ENCODE results near the gene LPP.

LPP gene

DNA sequence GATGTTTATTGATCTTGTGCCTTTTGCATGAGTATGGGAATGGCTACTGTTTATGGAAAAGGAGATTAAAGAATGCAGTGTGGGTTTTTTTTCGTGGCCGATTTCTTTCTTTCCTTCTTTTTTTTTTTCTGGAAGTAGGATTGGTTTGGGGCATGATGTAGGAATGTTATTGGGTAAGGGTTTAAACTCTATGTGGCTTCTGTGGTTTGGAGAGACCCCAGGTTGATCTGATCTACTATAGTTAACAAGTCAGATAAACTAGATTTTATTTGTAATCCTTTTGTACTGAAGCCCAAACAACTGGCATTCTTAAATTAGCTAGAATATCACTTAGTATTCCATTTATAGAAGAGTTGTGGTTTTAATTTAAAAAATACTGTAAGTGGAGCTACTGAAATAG lies 304.8 kb downstream of the LPP start:
- H3K27ac ChIP-seq = no peak overlapping the region
- TF ChIP-seq ZFX (IDR thresholded peaks at IDR 0.05; ENCODE audit: borderline replicate concordance) = no peak
- TF ChIP-seq, protein P1, sequence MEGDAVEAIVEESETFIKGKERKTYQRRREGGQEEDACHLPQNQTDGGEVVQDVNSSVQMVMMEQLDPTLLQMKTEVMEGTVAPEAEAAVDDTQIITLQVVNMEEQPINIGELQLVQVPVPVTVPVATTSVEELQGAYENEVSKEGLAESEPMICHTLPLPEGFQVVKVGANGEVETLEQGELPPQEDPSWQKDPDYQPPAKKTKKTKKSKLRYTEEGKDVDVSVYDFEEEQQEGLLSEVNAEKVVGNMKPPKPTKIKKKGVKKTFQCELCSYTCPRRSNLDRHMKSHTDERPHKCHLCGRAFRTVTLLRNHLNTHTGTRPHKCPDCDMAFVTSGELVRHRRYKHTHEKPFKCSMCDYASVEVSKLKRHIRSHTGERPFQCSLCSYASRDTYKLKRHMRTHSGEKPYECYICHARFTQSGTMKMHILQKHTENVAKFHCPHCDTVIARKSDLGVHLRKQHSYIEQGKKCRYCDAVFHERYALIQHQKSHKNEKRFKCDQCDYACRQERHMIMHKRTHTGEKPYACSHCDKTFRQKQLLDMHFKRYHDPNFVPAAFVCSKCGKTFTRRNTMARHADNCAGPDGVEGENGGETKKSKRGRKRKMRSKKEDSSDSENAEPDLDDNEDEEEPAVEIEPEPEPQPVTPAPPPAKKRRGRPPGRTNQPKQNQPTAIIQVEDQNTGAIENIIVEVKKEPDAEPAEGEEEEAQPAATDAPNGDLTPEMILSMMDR (IDR thresholded peaks at IDR 0.05) = no peak

DNA sequence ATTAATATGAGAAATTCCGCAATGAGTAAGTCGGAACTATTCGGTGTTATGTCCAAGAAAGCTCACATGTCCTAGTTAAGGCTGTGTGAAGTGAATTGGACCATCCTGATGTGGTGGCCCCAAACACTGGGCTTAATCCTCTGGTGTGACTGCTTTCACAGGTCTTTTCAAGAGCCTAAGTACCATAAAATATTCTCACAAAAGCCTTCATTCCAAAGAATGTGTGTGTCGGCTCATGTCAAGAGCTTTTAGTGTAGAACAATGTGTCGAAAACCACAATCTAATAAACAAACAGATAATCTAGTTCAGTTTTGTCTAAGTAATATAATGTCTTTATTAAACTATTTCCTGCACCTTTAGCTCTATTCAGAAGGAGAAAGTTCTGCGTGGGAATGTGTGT lies 311.4 kb downstream of the LPP start:
- H3K27ac ChIP-seq = no peak overlapping the region
- TF ChIP-seq, protein P1 (IDR thresholded peaks at IDR 0.05) = no peak
- no peak for TF ChIP-seq ZFX (IDR thresholded peaks at IDR 0.05; ENCODE audit: borderline replicate concordance)

DNA sequence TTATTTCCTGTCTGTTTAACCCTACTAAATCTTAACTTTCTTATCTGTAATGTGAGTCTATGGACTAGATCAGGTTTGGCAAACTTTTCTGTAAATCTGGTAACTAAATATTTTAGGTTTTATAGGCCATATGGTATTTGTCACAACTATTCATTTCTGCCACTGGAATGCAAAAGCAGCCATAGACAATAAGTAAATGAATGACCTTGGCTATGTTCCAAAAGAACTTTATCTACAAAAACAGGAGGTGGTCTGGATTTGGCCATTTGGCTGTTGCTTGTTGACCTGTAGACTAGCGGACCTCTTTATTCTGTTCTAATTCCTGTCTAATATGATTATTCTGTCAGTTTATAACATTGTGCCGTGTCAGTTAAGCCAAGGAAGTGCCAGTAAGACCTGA lies 314.2 kb downstream of the LPP start:
- H3K27ac ChIP-seq = no peak overlapping the region
- TF ChIP-seq ZFX (IDR thresholded peaks at IDR 0.05; ENCODE audit: borderline replicate concordance) = no peak
- TF ChIP-seq, protein P1 (IDR thresholded peaks at IDR 0.05) = no peak

DNA sequence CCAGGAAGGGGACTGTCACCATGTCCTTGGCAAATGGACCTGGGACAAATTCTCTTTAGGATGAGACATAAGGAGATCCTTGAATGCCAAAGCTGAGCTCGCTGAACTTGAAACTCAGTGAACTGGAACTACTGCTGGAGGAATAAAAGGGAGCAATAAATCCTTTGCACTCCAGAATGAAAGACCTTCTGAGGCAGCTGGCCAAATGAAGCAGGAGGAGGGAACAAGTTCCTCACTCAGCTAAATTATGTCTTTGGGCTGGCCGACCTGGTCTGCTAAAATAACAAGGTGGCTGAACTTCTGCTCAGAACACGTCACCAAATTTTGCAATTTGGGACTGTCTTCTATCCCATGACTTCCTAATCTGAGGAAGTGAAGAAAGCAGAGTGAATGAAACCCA lies 314.7 kb downstream of the LPP start:
- no peak overlapping the region for H3K27ac ChIP-seq
- no peak for TF ChIP-seq ZFX (IDR thresholded peaks at IDR 0.05; ENCODE audit: borderline replicate concordance)
- TF ChIP-seq, protein P1 (IDR thresholded peaks at IDR 0.05) = no peak

DNA sequence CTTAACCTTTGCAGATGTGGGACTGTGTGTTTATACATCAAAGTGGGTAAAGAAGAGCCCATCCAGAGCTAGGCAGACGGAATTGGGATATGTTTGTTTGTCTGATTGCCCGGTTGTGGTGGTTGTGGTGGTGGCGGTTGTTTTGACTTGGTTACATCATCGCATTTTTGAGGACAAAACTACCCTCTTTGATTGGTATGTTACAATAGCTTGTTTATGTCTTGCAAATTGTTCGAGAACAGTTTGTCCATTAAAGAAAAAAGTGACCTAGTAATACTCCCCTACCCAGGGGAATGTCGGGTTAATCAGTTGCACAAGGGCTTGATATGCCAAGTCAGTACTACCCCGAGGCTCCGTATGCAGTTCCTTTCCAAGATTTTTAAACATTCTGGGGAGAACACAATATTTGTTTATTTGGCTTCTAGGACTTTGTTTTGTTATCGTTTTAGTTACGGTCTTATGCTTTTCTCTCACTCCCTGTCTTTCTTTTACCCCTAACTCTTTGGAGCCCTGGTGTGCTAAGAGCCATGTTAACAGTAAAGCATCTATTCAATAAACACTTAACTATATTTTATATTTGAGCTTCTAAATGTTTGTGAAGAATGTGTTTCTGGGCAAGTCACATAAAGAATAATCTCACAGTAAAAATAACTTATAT lies 315.4 kb downstream of the LPP start:
- H3K27ac ChIP-seq = no peak overlapping the region
- no peak for TF ChIP-seq ZFX (IDR thresholded peaks at IDR 0.05; ENCODE audit: borderline replicate concordance)
- TF ChIP-seq, protein P1 (IDR thresholded peaks at IDR 0.05) = no peak

DNA sequence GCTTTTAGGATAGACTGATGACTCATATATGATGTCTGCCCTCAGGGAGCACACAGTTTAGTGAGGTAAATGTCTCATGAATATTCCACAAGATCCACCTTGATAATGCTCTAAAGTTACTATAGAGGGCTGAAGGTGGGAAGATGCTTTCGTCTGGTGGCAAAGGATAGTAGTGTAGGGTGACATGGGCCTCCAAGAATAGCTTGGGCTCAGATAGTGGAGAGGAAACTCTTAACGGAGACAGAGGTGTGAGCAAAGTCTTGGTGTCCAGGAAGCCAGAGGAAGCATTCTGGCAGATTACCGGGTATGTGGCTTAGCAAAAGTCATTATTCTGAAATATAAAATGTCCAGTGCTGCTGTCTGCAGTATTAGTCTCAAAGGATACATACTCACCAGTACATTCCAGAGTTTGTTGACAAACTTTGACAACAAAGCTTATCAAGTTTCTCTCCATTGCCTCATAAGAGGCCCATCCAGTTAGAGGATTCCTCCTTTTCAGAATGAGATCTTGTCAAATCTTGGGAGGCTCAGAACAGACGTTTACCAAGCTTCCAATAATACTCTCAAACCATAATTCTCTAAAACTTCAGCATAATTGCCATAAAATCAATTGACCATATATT lies 316.7 kb downstream of the LPP start:
- no peak overlapping the region for H3K27ac ChIP-seq
- TF ChIP-seq, protein P1 (IDR thresholded peaks at IDR 0.05) = no peak
- TF ChIP-seq ZFX (IDR thresholded peaks at IDR 0.05; ENCODE audit: borderline replicate concordance) = no peak

DNA sequence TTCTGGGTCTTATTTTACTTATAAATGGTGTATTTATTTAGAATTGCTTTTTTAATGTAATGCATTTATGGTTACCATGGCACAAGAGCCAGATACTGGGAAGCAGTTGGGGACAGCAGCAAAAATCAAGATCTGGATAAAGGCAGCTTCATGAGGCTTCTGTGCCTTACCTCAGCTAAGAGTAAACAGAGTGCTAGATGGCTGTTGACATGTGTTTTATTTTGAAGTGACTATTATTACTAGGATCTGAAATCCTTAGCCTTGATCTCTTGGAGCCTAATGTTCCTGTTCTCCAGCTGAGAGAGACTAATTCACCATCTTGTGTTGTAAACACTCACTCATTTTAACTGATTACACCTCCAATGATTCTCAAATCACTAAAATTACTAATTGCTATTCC lies 317.8 kb downstream of the LPP start:
- no peak overlapping the region for H3K27ac ChIP-seq

More for the DNA sequence above, 317.8 kb downstream of the LPP start:
- no peak for TF ChIP-seq ZFX (IDR thresholded peaks at IDR 0.05; ENCODE audit: borderline replicate concordance)
- TF ChIP-seq, protein P1 (IDR thresholded peaks at IDR 0.05) = no peak

All from 22Rv1 (cell line).